ENCODE data around the gene TMEM126A.

Gene TMEM126A

DNA sequence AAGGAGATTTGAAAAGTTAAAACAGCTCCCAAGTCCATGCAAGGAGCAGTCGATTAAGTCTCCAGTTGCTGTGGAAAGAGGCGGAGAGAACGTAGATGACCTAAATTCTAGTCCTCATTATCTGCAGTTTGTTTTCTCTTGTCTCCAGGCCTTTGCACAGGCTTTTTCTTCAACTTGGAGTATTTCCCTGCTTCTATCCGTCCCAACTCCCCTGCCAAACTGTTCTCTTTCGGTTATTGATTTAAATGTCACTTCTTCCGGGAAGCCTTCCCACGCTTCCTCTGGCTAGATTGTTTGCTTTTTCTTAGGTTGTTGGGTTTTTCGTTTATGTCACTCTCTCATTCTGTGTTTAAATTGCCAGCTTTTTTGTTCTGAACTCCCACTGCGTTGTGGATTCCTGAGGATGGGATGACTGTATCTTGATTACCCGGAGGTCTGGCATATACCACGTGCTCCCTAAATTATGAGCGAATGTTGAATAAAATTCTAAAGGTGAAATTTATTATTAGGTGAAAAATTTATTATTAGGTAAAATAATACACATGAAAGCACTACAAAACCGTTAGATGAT lies 18.9 kb upstream of the TMEM126A start:
- no peak overlapping the region for H4K91ac ChIP-seq (ENCODE audit: low read depth, low read length)
- peaks cover 7% of the 10 kb centered on the region for H3K79me1 ChIP-seq (ENCODE audit: low read length)
- H3K36me3 ChIP-seq (ENCODE audit: control insufficient read depth in 1 of 2, insufficient read depth in 2 of 2, low read length in 2 of 2) = peaks cover 2 to 4% of the 10 kb centered on the region in 2 experiments
- no CpG with 5 or more reads among the region's 13 CpGs for WGBS (ENCODE audit: extremely low coverage, insufficient coverage, insufficient read length)
- H3K79me2 ChIP-seq (ENCODE audit: control insufficient read depth, insufficient read depth, low read length, poor library complexity) = peaks cover 2% of the 10 kb centered on the region
- no peak overlapping the region for H3K23ac ChIP-seq (ENCODE audit: low read length)
- H3K9me3 ChIP-seq (ENCODE audit: insufficient read depth, low read depth, low read length) = no peaks in the 10 kb centered on the region
- H4K8ac ChIP-seq (ENCODE audit: low read depth, low read length) = peak overlapping the region; percentile 56
- no peak overlapping the region for H2AK5ac ChIP-seq (ENCODE audit: low read length)
- H3K14ac ChIP-seq (ENCODE audit: low read length) = peak overlapping the region; percentile 8
- H3K4me2 ChIP-seq (ENCODE audit: low read length) = peak overlapping the region; percentile 90
- DNase-seq = no peak
- H2BK12ac ChIP-seq (ENCODE audit: low read length) = no peak overlapping the region
- peak overlapping the region; percentile 0 for H4K12ac ChIP-seq (ENCODE audit: low read depth, low read length)
- peak overlapping the region; percentile 43 for H3K4ac ChIP-seq (ENCODE audit: low read depth, low read length)
- H3K4me1 ChIP-seq (ENCODE audit: control insufficient read depth in 1 of 2, insufficient read depth in 2 of 2, low read length in 2 of 2) = peaks cover 0 to 4% of the 10 kb centered on the region in 2 experiments
- H2BK120ac ChIP-seq (ENCODE audit: insufficient read depth, low read length, poor library complexity) = no peak overlapping the region
- no peak overlapping the region for H3K18ac ChIP-seq (ENCODE audit: low read length)
- H3K27me3 ChIP-seq (ENCODE audit: insufficient read depth, low read length) = no peaks in the 10 kb centered on the region
- peak overlapping the region; percentile 42 for H2BK5ac ChIP-seq (ENCODE audit: low read depth, low read length, poor library complexity)
- H2AFZ ChIP-seq (ENCODE audit: insufficient read depth, low read length, poor library complexity) = peak overlapping the region; percentile 14
- no peak overlapping the region for H3K27ac ChIP-seq (ENCODE audit: low read depth, low read length)
- H3K9ac ChIP-seq (ENCODE audit: low read length) = peak overlapping the region; percentile 81
- peak overlapping the region; percentile 79 for H3K4me3 ChIP-seq (ENCODE audit: low read depth, low read length)

- no peaks in the 10 kb centered on the region for H3K27me3 ChIP-seq (ENCODE audit: insufficient read depth, low read length)
- no peak overlapping the region for H3K27ac ChIP-seq (ENCODE audit: low read depth, low read length)
- H3K9ac ChIP-seq (ENCODE audit: low read length) = no peak overlapping the region
- no CpG with 5 or more reads among the region's 3 CpGs for WGBS (ENCODE audit: extremely low coverage, insufficient coverage, insufficient read length)
- no peak overlapping the region for H4K8ac ChIP-seq (ENCODE audit: low read depth, low read length)
- no peak overlapping the region for H3K4ac ChIP-seq (ENCODE audit: low read depth, low read length)
- H3K79me1 ChIP-seq (ENCODE audit: low read length) = no peaks in the 10 kb centered on the region
- no peak overlapping the region for H2BK120ac ChIP-seq (ENCODE audit: insufficient read depth, low read length, poor library complexity)
- H3K4me1 ChIP-seq (ENCODE audit: control insufficient read depth in 1 of 2, insufficient read depth in 2 of 2, low read length in 2 of 2) = no peaks in the 10 kb centered on the region
- H3K14ac ChIP-seq (ENCODE audit: low read length) = no peak overlapping the region
- no peak overlapping the region for H3K4me3 ChIP-seq (ENCODE audit: low read depth, low read length)
- H2BK5ac ChIP-seq (ENCODE audit: low read depth, low read length, poor library complexity) = no peak overlapping the region
- no peak overlapping the region for H2AFZ ChIP-seq (ENCODE audit: insufficient read depth, low read length, poor library complexity)
- no peak for DNase-seq
- H2AK5ac ChIP-seq (ENCODE audit: low read length) = no peak overlapping the region
- H2BK12ac ChIP-seq (ENCODE audit: low read length) = no peak overlapping the region
- H3K36me3 ChIP-seq (ENCODE audit: control insufficient read depth in 1 of 2, insufficient read depth in 2 of 2, low read length in 2 of 2) = peaks cover 2 to 5% of the 10 kb centered on the region in 2 experiments
- H3K4me2 ChIP-seq (ENCODE audit: low read length) = no peak overlapping the region
- H4K91ac ChIP-seq (ENCODE audit: low read depth, low read length) = no peak overlapping the region
- no peak overlapping the region for H3K23ac ChIP-seq (ENCODE audit: low read length)
- H4K12ac ChIP-seq (ENCODE audit: low read depth, low read length) = no peak overlapping the region
- H3K79me2 ChIP-seq (ENCODE audit: control insufficient read depth, insufficient read depth, low read length, poor library complexity) = no peaks in the 10 kb centered on the region
- H3K18ac ChIP-seq (ENCODE audit: low read length) = no peak overlapping the region
- no peaks in the 10 kb centered on the region for H3K9me3 ChIP-seq (ENCODE audit: insufficient read depth, low read depth, low read length)
These were observed 13.0 kb upstream of the TMEM126A start for GRCh38 chr11:85634747-85635146.

GRCh38 chr11:85643191-85643614 lies 4.6 kb upstream of the TMEM126A start:
- no peak overlapping the region for H3K23ac ChIP-seq (ENCODE audit: low read length)
- peaks cover 6% of the 10 kb centered on the region for H3K79me1 ChIP-seq (ENCODE audit: low read length)
- no peak overlapping the region for H3K4me3 ChIP-seq (ENCODE audit: low read depth, low read length)
- no peaks in the 10 kb centered on the region for H3K27me3 ChIP-seq (ENCODE audit: insufficient read depth, low read length)
- H4K12ac ChIP-seq (ENCODE audit: low read depth, low read length) = no peak overlapping the region
- no peaks in the 10 kb centered on the region for H3K4me1 ChIP-seq (ENCODE audit: control insufficient read depth in 1 of 2, insufficient read depth in 2 of 2, low read length in 2 of 2)
- H3K4me2 ChIP-seq (ENCODE audit: low read length) = no peak overlapping the region
- H3K27ac ChIP-seq (ENCODE audit: low read depth, low read length) = no peak overlapping the region
- no peaks in the 10 kb centered on the region for H3K79me2 ChIP-seq (ENCODE audit: control insufficient read depth, insufficient read depth, low read length, poor library complexity)
- no peak for DNase-seq
- H2BK5ac ChIP-seq (ENCODE audit: low read depth, low read length, poor library complexity) = no peak overlapping the region
- H3K9ac ChIP-seq (ENCODE audit: low read length) = no peak overlapping the region
- H3K4ac ChIP-seq (ENCODE audit: low read depth, low read length) = no peak overlapping the region
- no peak overlapping the region for H4K8ac ChIP-seq (ENCODE audit: low read depth, low read length)
- no peak overlapping the region for H2BK120ac ChIP-seq (ENCODE audit: insufficient read depth, low read length, poor library complexity)
- H2BK12ac ChIP-seq (ENCODE audit: low read length) = no peak overlapping the region
- WGBS (ENCODE audit: extremely low coverage, insufficient coverage, insufficient read length) = no CpG with 5 or more reads among the region's 2 CpGs
- H2AFZ ChIP-seq (ENCODE audit: insufficient read depth, low read length, poor library complexity) = no peak overlapping the region
- no peaks in the 10 kb centered on the region for H3K9me3 ChIP-seq (ENCODE audit: insufficient read depth, low read depth, low read length)
- H3K14ac ChIP-seq (ENCODE audit: low read length) = no peak overlapping the region
- no peak overlapping the region for H2AK5ac ChIP-seq (ENCODE audit: low read length)
- no peaks in the 10 kb centered on the region for H3K36me3 ChIP-seq (ENCODE audit: control insufficient read depth in 1 of 2, insufficient read depth in 2 of 2, low read length in 2 of 2)
- no peak overlapping the region for H4K91ac ChIP-seq (ENCODE audit: low read depth, low read length)
- no peak overlapping the region for H3K18ac ChIP-seq (ENCODE audit: low read length)

GRCh38 chr11:85647078-85647477 lies 689 bp upstream of the TMEM126A start:
- Histone ChIP-seq H3K9ac (ENCODE audit: low read length) (no peak overlapping the region), H3K4me3 (ENCODE audit: low read depth, low read length) (no peak overlapping the region), H3K14ac (ENCODE audit: low read length) (no peak overlapping the region), H4K8ac (ENCODE audit: low read depth, low read length) (peak overlapping the region; percentile 66), H2AFZ (ENCODE audit: insufficient read depth, low read length, poor library complexity) (no peak overlapping the region), H3K79me1 (ENCODE audit: low read length) (peaks cover 6% of the 10 kb centered on the region), H4K12ac (ENCODE audit: low read depth, low read length) (no peak overlapping the region), H2BK5ac (ENCODE audit: low read depth, low read length, poor library complexity) (no peak overlapping the region), H3K27ac (ENCODE audit: low read depth, low read length) (no peak overlapping the region), H3K27me3 (ENCODE audit: insufficient read depth, low read length) (no peaks in the 10 kb centered on the region), H3K23ac (ENCODE audit: low read length) (no peak overlapping the region), H2BK120ac (ENCODE audit: insufficient read depth, low read length, poor library complexity) (no peak overlapping the region), H3K18ac (ENCODE audit: low read length) (no peak overlapping the region), H3K4me2 (ENCODE audit: low read length) (peak overlapping the region; percentile 60), H3K79me2 (ENCODE audit: control insufficient read depth, insufficient read depth, low read length, poor library complexity) (no peaks in the 10 kb centered on the region), H2AK5ac (ENCODE audit: low read length) (no peak overlapping the region), H3K36me3 (ENCODE audit: control insufficient read depth in 1 of 2, insufficient read depth in 2 of 2, low read length in 2 of 2) (no peaks in the 10 kb centered on the region), H3K4ac (ENCODE audit: low read depth, low read length) (no peak overlapping the region), H3K9me3 (ENCODE audit: insufficient read depth, low read depth, low read length) (no peaks in the 10 kb centered on the region), H4K91ac (ENCODE audit: low read depth, low read length) (no peak overlapping the region), H2BK12ac (ENCODE audit: low read length) (no peak overlapping the region), H3K4me1 (ENCODE audit: control insufficient read depth in 1 of 2, insufficient read depth in 2 of 2, low read length in 2 of 2) (no peaks in the 10 kb centered on the region)
- no CpG with 5 or more reads among the region's 2 CpGs for WGBS (ENCODE audit: extremely low coverage, insufficient coverage, insufficient read length)
- no peak for DNase-seq
